B cell (primary cell): ENCODE measurements around the gene TDRD9. TPM values are rescaled to one million over a fixed set of nuclear protein-coding genes. Genes with fewer than 3 reads are reported as not detected.

ENCODE experiments used
- ATAC-seq: fragments of 200-7000 bp; cut with Tn5 transposase; one replicate; pipeline ENCODE4 v1.10.0; 2021; ENCODE audit warnings: low read depth, mild to moderate bottlenecking, moderate number of reproducible peaks, moderate library complexity
- CTCF ChIA-PET: fragments of 350-600 bp; sonication (Branson Sonifier 250); formaldehyde crosslinking; loops from one replicate; lab custom pipeline; 2021; ENCODE audit warnings: antibody characterized with exemption, inconsistent platforms; lab: Charles Lee
- POLR2A ChIA-PET: fragments of 350-600 bp; sonication (Branson Sonifier 250); formaldehyde crosslinking; loops from one replicate; lab custom pipeline; 2021; ENCODE audit warnings: antibody characterized with exemption; lab: Charles Lee
- DNase-seq: peaks from one replicate; pipeline ENCODE4 v3.0.0; 2013
- H2AFZ ChIP-seq: 2 replicates; pipeline ENCODE4 v1.6.1; 2012; ENCODE audit warnings: mild to moderate bottlenecking, low read depth, low read length; ENCODE audit not compliant: insufficient read depth, poor library complexity, severe bottlenecking
- H3K27ac ChIP-seq, 2 donors: 1 replicate in 1 of 2; 2 replicates in 1 of 2; pipeline ENCODE4 v1.5.1; 2012 to 2013; ENCODE audit warnings: low read length in 2 of 2, mild to moderate bottlenecking in 2 of 2, moderate library complexity in 1 of 2
- H3K27me3 ChIP-seq, 4 experiments: fragments of 200-600 bp in 1 of 4; sonication (generic) in 1 of 4; replicated peaks in 1 of 4; 1 replicate in 2 of 4; 2 replicates in 2 of 4; pipeline versions ENCODE4 v1.6.1 to v1.7.0; 2013 to 2016; ENCODE audit warnings: low read length in 3 of 4, mild to moderate bottlenecking in 2 of 4, mixed read lengths in 1 of 4, moderate library complexity in 1 of 4; ENCODE audit not compliant: insufficient read depth in 4 of 4, control insufficient read depth in 3 of 4; ENCODE audit errors: control extremely low read depth in 1 of 4
- H3K36me3 ChIP-seq, 2 experiments: replicated peaks in 1 of 2; 1 replicate in 1 of 2; 2 replicates in 1 of 2; pipeline versions ENCODE4 v1.6.1 to v1.7.1; 2013; ENCODE audit warnings: low read length in 1 of 2; ENCODE audit not compliant: insufficient read depth in 2 of 2, control insufficient read depth in 1 of 2; ENCODE audit errors: control extremely low read depth in 1 of 2, extremely low read depth in 1 of 2
- H3K4me1 ChIP-seq, 2 donors: fragments of 200-600 bp in 1 of 2; sonication (generic) in 1 of 2; 1 replicate in 1 of 2; 2 replicates in 1 of 2; pipeline versions ENCODE4 v1.5.1 to v1.6.1; 2013 to 2017; ENCODE audit warnings: low read length in 2 of 2; ENCODE audit not compliant: control insufficient read depth in 2 of 2, insufficient read depth in 2 of 2
- H3K4me2 ChIP-seq: replicated peaks from 2 replicates; pipeline ENCODE3; 2012; ENCODE audit warnings: mild to moderate bottlenecking, low read depth, low read length; ENCODE audit not compliant: poor library complexity, severe bottlenecking
- H3K4me3 ChIP-seq, 5 experiments: fragments of 200-600 bp in 1 of 5; sonication (generic) in 1 of 5; 1 replicate in 3 of 5; 2 replicates in 2 of 5; pipeline versions ENCODE4 v1.5.1 to v1.7.0; 2011 to 2016; ENCODE audit warnings: low read length in 4 of 5, mild to moderate bottlenecking in 4 of 5, low read depth in 2 of 5, control low read depth in 1 of 5, moderate library complexity in 1 of 5; ENCODE audit not compliant: insufficient read depth in 1 of 5; ENCODE audit errors: control extremely low read depth in 1 of 5, extremely low read depth in 1 of 5
- H3K79me2 ChIP-seq: fragments of 200-600 bp; sonication (generic); one replicate; pipeline ENCODE4 v1.6.0; 2016; ENCODE audit warnings: low read length; ENCODE audit not compliant: control insufficient read depth, insufficient read depth
- H3K9ac ChIP-seq: fragments of 200-600 bp; sonication (generic); 2 replicates; pipeline ENCODE4 v1.6.1; 2017; ENCODE audit warnings: mild to moderate bottlenecking, low read length, moderate library complexity
- H3K9me3 ChIP-seq, 3 donors: one replicate each; pipeline versions ENCODE4 v1.6.1 to v1.7.1; 2013; ENCODE audit warnings: low read length in 2 of 3; ENCODE audit not compliant: control insufficient read depth in 2 of 3, insufficient read depth in 1 of 3; ENCODE audit errors: control extremely low read depth in 1 of 3
- H4K20me1 ChIP-seq: 2 replicates; pipeline ENCODE4 v1.6.0; 2012; ENCODE audit warnings: mild to moderate bottlenecking, low read length; ENCODE audit not compliant: insufficient read depth, control insufficient read depth, poor library complexity, severe bottlenecking
- H3K27ac Mint-ChIP-seq: one replicate; pipeline ENCODE4 v1.8.0; 2021; ENCODE audit warnings: mixed read lengths
- H3K27me3 Mint-ChIP-seq: one replicate; pipeline ENCODE4 v1.8.0; 2021; ENCODE audit warnings: mixed read lengths
- H3K4me1 Mint-ChIP-seq: one replicate; pipeline ENCODE4 v1.8.0; 2021; ENCODE audit warnings: mixed read lengths
- H3K4me3 Mint-ChIP-seq: one replicate; pipeline ENCODE4 v1.8.0; 2021; ENCODE audit warnings: mixed read lengths
- H3K9me3 Mint-ChIP-seq: one replicate; pipeline ENCODE4 v1.8.0; 2022; ENCODE audit warnings: mixed read lengths; ENCODE audit not compliant: insufficient read depth
- CTCF ChIP-seq: fragments of 200-600 bp; IDR thresholded peaks from one replicate; pipeline ENCODE4 v1.8.0; 2022; ENCODE audit warnings: antibody characterized with exemption, mild to moderate bottlenecking
- EZH2 ChIP-seq: IDR thresholded peaks from 2 replicates; pipeline ENCODE4 v1.6.1; 2012; ENCODE audit warnings: borderline replicate concordance, low read depth, mild to moderate bottlenecking, moderate library complexity, low read length; ENCODE audit not compliant: insufficient read depth, poor library complexity, severe bottlenecking
- WGBS: methylation state at CpG from one replicate; pipeline ENCODE4 v1.1.5; 2013; ENCODE audit warnings: missing lambda C conversion rate; ENCODE audit not compliant: insufficient coverage; 5-methylcytosine and 5-hydroxymethylcytosine counted together
- intact Hi-C: fragments of 100-400 bp; cut with micrococcal nuclease; formaldehyde crosslinking; loops from one replicate; pipeline ENCODE4 v1.10.0; 2022
- polyA plus RNA-seq: library from polyadenylated mRNA; depleted of rRNA; stranded (reverse); fragments of >200 nt; gene quantifications from 2 replicates; pipeline ENCODE4 v1.2.3, GENCODE V29; 2012
- total RNA-seq, 2 donors: library from RNA; stranded (reverse); fragments of 120-200 nt in 1 of 2; gene quantifications; 1 replicate in 1 of 2; 2 replicates in 1 of 2; pipeline versions ENCODE4 v1.2.3 to v1.2.4, GENCODE V29; 2013 to 2022

Gene TDRD9
- total and polyA plus RNA-seq, 2 donors (not counting 1 experiment from before 2014, with no cell fraction given), result 1.1 to 2.4 TPM

- Mint-ChIP-seq H3K9me3 (no peaks in the 10 kb centered on the region), H3K4me1 (peaks cover 10% of the 10 kb centered on the region), H3K4me3 (no peak overlapping the region), H3K27ac (no peak overlapping the region), H3K27me3 (peaks cover 6% of the 10 kb centered on the region)
- Histone ChIP-seq H3K9ac (no peak overlapping the region), H3K36me3 (peaks cover 0 to under 1% of the 10 kb centered on the region in 2 experiments), H3K9me3 (no peaks in the 10 kb centered on the region), H3K4me1 (peaks cover 4 to 13% of the 10 kb centered on the region in 2 donors), H3K27ac (no peak overlapping the region), H3K4me3 (no peak overlapping the region), H4K20me1 (no peaks in the 10 kb centered on the region), H3K79me2 (no peaks in the 10 kb centered on the region), H2AFZ (no peak overlapping the region), H3K4me2 (no peak overlapping the region), H3K27me3 (no peaks in the 10 kb centered on the region)
- WGBS, result 28% methylated on average over 14 of the region's 22 CpGs
- POLR2A ChIA-PET, result no interaction called here
- CTCF ChIA-PET, result interaction anchor here (0.7 to 2.4 kb wide), 4 partner anchors 10 to 97 kb away, joined by 3 to 10 read pairs (median 4); no protein-coding TSS in a partner anchor
- DNase-seq (no peak), ATAC-seq (no peak)
- intact Hi-C loops, result no loop called here
- no peak for TF ChIP-seq CTCF
- no peak for TF ChIP-seq EZH2
Observed at GRCh38 chr14:103905842-103906456, 22.3 kb upstream of the TDRD9 start.

- Histone ChIP-seq H3K27ac (no peak overlapping the region), H3K27me3 (no peaks in the 10 kb centered on the region), H2AFZ (no peak overlapping the region), H3K4me2 (no peak overlapping the region), H3K36me3 (peaks cover 0 to 23% of the 10 kb centered on the region in 2 experiments), H3K79me2 (no peaks in the 10 kb centered on the region), H3K9me3 (no peaks in the 10 kb centered on the region), H4K20me1 (peaks cover 5% of the 10 kb centered on the region), H3K4me3 (no peak overlapping the region), H3K4me1 (peaks cover 4 to 10% of the 10 kb centered on the region in 2 donors), H3K9ac (no peak overlapping the region)
- Mint-ChIP-seq H3K9me3 (no peaks in the 10 kb centered on the region), H3K27me3 (peaks cover 4% of the 10 kb centered on the region), H3K27ac (no peak overlapping the region), H3K4me1 (peaks cover 8% of the 10 kb centered on the region), H3K4me3 (no peak overlapping the region)
- no peak for ATAC-seq
- intact Hi-C loops, result no loop called here
- TF ChIP-seq CTCF (no peak), EZH2 (no peak)
- WGBS, result no CpG with 5 or more reads among the region's 4 CpGs
- no peak for DNase-seq
- ChIA-PET CTCF (interaction anchor here (0.7 to 5.8 kb wide), 3 partner anchors 11 to 102 kb away, joined by 3 to 136 read pairs (median 3); no protein-coding TSS in a partner anchor), POLR2A (interaction anchor here (0.8 kb wide), 1 partner anchor 49 kb away, joined by 5 read pairs; no protein-coding TSS in a partner anchor)
Observed at GRCh38 chr14:103908580-103908979, 19.7 kb upstream of the TDRD9 start.
